ENCODE data around the gene CCDC85C. TPM values are rescaled to one million over a fixed set of nuclear protein-coding genes. Genes with fewer than 3 reads are reported as not detected.

Gene CCDC85C
- total RNA-seq, 1 donor from 2014 or later, result 4.4 TPM

- Mint-ChIP-seq H3K36me3 (ENCODE audit: unreplicated experiment) (peaks cover 38% of the 10 kb centered on the region), H3K27me3 (ENCODE audit: unreplicated experiment) (no peaks in the 10 kb centered on the region), H3K9me3 (ENCODE audit: unreplicated experiment) (no peaks in the 10 kb centered on the region), H3K4me3 (ENCODE audit: unreplicated experiment) (no peak overlapping the region), H3K27ac (ENCODE audit: unreplicated experiment) (no peak overlapping the region), H3K4me1 (ENCODE audit: unreplicated experiment) (peaks cover 14% of the 10 kb centered on the region)
- no peak for DNase-seq (ENCODE audit: extremely low spot score, unreplicated experiment)
- TF ChIP-seq CTCF (IDR thresholded peaks at IDR 0.05), result no peak
Observed at GRCh38 chr14:99452968-99453367, 151.0 kb downstream of the CCDC85C start.

- no peak for DNase-seq (ENCODE audit: extremely low spot score, unreplicated experiment)
- no peaks in the 10 kb centered on the region for H3K27me3 Mint-ChIP-seq (ENCODE audit: unreplicated experiment)
- TF ChIP-seq CTCF (IDR thresholded peaks at IDR 0.05), result no peak
- H3K27ac Mint-ChIP-seq (ENCODE audit: unreplicated experiment), result no peak overlapping the region
- H3K9me3 Mint-ChIP-seq (ENCODE audit: unreplicated experiment), result no peaks in the 10 kb centered on the region
- peaks cover 40% of the 10 kb centered on the region for H3K36me3 Mint-ChIP-seq (ENCODE audit: unreplicated experiment)
- no peak overlapping the region for H3K4me3 Mint-ChIP-seq (ENCODE audit: unreplicated experiment)
- H3K4me1 Mint-ChIP-seq (ENCODE audit: unreplicated experiment), result peaks cover 14% of the 10 kb centered on the region
Observed at GRCh38 chr14:99451234-99451633, 152.8 kb downstream of the CCDC85C start.

- Mint-ChIP-seq H3K27ac (ENCODE audit: unreplicated experiment) (no peak overlapping the region), H3K4me3 (ENCODE audit: unreplicated experiment) (no peak overlapping the region)
Observed at GRCh38 chr14:99450266-99450665, 153.7 kb downstream of the CCDC85C start.

More at GRCh38 chr14:99450266-99450665, 153.7 kb downstream of the CCDC85C start:
- Mint-ChIP-seq H3K9me3 (ENCODE audit: unreplicated experiment) (no peaks in the 10 kb centered on the region), H3K27me3 (ENCODE audit: unreplicated experiment) (no peaks in the 10 kb centered on the region), H3K4me1 (ENCODE audit: unreplicated experiment) (peaks cover 12% of the 10 kb centered on the region), H3K36me3 (ENCODE audit: unreplicated experiment) (peaks cover 39% of the 10 kb centered on the region)
- no peak for TF ChIP-seq CTCF (IDR thresholded peaks at IDR 0.05)
- no peak for DNase-seq (ENCODE audit: extremely low spot score, unreplicated experiment)

Other genes with a start within 250 kb of the CCDC85C start
- 49.1 and 49.8 TPM in 2 replicates for gene SETD3, start 123.3 kb downstream of the CCDC85C start, total RNA-seq
- 55.8 and 57.4 TPM in 2 replicates for gene CCNK, start 122.8 kb downstream of the CCDC85C start, total RNA-seq
- gene HHIPL1, start 40.9 kb upstream of the CCDC85C start, total RNA-seq, result 2.0 and 2.7 TPM in 2 replicates
- gene CYP46A1, start 80.1 kb upstream of the CCDC85C start, total RNA-seq, result 1.3 and 1.8 TPM in 2 replicates
- 34.8 and 38.1 TPM in 2 replicates for gene EML1, start 189.2 kb upstream of the CCDC85C start, total RNA-seq